Measurements from ENCODE around the gene MSL2.
"Not testable (repeated sequence)": the region's sequence is repeated elsewhere in the genome, so short reads cannot be mapped to it uniquely, and the experiment has no call there.

Gene MSL2

DNA sequence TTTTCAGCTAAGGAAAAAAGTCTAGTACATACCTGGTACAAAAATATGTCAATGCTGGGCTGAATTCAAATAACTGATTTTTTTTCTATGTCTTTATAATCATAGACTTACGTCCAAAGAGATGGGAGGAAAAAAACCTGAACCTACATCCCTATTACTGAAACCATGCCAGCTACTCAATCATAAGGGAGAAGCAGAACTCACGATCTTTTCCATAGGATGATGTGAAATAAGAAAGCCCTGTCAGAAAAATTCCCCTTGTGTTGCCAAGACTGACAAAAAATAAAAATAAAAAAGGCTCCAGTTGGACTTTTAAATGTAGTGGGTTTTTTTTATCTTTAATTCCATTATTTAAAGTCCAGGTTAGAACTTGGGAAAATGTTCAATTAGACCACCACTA is 3.3 kb downstream of the MSL2 start:
- no peak for DNase-seq (ENCODE audit: low spot score)

- DNase-seq (ENCODE audit: low spot score) = not testable (repeated sequence)
Observed at GRCh38 chr3:136192195-136192594, 3.9 kb downstream of the MSL2 start.

- DNase-seq (ENCODE audit: low spot score) = no peak
Observed at GRCh38 chr3:136189859-136190617, 6.1 kb downstream of the MSL2 start.

GRCh38 chr3:136189043-136189442 is 7.1 kb downstream of the MSL2 start:
- DNase-seq (ENCODE audit: low spot score) = no peak

- DNase-seq (ENCODE audit: low spot score) = no peak
Observed at GRCh38 chr3:136187868-136188267, 8.3 kb downstream of the MSL2 start.

GRCh38 chr3:136186846-136187245 is 9.3 kb downstream of the MSL2 start:
- DNase-seq (ENCODE audit: low spot score) = no peak

- DNase-seq (ENCODE audit: low spot score) = no peak
Observed at GRCh38 chr3:136186344-136186743, 9.8 kb downstream of the MSL2 start.

DNA sequence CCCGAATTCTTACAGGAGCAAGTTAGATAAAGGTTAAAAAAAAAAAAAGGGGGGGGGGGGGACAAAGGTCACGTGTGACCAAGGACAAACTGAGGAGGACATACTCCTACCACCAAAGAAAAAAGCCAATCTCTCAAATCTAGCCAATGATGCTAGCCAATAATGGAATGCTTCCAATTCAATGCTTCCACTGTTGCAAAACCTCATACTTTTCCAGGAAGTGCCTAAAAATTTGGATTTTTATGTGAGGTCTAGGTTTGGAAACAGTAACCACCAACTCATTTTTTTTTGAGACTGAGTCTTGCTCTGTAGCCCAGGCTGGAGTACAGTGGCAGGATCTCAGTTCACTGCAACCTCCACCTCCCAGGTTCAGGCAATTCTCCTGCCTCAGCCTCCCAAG is 11.4 kb downstream of the MSL2 start:
- DNase-seq (ENCODE audit: low spot score) = no peak

GRCh38 chr3:136181741-136182140 is 14.4 kb downstream of the MSL2 start:
- DNase-seq (ENCODE audit: low spot score) = no peak

DNA sequence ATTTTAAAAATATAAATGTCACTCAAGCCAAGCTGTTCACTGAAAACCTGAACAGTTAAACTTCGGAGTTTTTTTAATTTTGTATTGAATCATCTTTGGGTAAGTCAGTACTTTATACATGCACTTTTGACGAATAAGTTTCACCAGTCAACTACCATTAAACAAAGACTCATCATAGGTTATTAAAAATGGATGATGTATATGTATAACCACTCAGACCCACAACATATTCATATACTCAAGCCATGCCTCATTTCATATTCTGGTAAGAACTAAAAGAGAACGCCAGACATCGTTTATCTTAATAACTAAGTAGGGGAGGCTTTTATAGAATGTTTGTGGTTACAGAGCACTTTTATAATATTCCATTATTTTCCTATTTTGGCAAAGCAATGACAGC is 18.3 kb downstream of the MSL2 start:
- DNase-seq (ENCODE audit: low spot score) = no peak

DNA sequence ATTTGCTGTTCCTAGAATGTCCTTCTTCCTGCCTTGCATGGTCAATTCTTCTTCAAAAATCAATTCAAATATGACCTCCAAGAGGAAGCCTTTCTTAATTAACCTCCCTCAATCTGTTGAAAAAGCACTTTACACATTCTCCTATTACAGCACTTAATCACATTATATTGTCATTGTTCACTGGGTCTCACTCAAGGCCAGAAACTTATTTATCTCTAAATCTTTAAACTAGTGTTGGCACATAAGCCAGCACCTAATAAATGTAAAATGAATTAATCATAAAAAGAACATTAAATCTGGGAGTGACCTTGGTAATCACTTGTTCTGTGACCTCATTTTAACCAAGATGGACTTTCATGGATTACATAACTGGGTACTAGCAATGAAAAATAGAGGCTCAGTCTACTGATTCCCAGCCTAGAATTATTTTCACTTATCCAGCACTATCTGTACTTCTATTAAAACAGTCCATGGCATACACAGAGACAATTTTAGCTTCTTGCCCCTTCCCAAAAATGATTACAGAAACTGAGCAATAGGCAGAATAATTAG is 22.1 kb downstream of the MSL2 start:
- no peak for DNase-seq (ENCODE audit: low spot score)

GRCh38 chr3:136171097-136171542 is 25.0 kb downstream of the MSL2 start:
- no peak for DNase-seq (ENCODE audit: low spot score)

DNA sequence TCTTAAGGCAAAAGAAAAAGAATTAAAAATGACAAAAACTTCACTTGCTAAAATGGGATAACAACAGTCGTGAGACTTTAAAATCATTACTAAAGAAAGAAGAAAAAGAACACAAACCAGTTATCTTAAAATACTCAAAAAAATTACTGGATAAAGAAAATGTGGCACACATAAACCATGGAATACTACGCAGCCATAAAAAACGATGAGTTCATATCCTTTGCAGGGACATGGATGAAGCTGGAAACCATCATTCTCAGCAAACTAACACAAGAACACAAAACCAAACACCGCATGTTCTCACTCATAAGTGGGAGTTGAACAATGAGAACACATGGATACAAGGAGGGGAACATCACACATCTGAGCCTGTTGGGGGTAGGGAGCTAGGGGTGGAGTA is 27.9 kb downstream of the MSL2 start:
- not testable (repeated sequence) for DNase-seq (ENCODE audit: low spot score)

DNA sequence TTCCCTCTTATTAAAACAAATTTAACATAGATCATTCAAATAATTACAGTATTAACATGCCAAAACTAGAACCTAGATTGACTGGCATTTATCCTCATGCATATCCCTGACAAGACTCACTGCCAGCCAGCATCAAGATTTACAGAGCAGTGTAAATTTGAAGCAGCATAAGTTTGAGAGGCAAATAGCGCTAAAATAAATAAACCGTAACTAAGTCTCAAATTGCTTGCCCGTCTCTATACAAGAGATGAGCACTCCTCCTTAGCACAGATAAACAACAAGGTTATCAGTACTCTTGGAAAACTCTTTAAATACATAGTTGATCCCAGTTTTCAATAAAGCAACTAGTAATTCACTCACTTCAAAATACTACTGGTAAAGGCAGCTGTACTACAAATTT is 29.6 kb downstream of the MSL2 start:
- DNase-seq (ENCODE audit: low spot score) = no peak

DNA sequence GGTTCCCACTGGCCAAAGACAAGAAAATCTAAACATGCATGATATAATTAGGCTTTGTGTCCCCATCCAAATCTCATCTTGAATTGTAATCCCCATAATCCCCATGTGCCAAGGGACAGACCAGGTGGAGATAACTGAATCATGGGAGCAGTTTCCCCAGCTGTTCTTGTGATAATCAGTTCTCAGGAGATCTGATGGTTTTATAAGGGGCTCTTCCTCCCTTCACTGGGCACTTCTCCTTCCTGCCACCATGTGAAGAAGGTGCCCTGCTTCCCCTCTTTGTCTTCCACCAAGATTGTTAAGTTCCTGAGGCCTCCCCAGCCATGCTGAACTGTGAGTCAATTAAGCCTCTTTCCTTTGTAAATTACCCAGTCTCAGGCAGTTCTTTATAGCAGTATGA is 32.5 kb downstream of the MSL2 start:
- DNase-seq (ENCODE audit: low spot score) = not testable (repeated sequence)

DNA sequence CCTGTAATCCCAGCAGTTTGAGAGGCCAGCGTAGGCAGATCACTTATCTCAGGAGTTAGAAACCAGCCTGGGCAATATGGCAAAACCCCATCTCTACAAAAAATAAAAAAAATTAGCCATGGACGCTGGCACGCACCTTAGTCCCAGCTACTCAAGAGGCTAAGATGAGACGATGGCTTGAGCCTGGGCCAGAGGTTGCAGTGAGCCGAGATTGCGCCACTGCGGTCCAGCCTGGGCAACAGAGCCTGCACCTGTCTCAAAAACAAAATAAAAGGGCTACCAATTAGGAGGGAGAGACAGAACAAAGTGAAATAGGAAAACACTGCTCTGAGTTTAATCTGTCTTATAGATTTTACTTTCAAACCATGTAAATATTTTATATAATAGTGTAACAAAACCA is 33.8 kb downstream of the MSL2 start:
- DNase-seq (ENCODE audit: low spot score) = no peak

GRCh38 chr3:136161516-136161915 is 34.6 kb downstream of the MSL2 start:
- DNase-seq (ENCODE audit: low spot score) = no peak

DNA sequence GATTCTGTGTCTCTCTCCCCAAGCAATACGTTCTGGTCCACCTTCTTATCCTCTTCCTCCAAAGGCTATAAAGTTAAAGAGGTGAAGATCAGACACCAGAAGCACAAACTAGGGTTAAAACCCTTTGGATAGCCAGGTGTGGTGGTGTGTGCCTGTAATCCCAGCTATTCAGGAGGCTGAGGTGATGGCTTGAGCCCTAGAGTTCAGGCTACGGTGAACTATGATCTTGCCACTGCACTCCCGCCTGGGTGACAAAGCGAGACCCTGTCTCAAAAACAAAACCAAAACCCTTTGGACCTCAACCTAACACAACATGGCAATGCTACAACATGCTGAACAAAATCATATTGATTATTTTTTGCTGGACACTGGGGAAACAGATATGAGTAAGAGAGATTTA is 43.2 kb downstream of the MSL2 start:
- DNase-seq (ENCODE audit: low spot score) = no peak

DNA sequence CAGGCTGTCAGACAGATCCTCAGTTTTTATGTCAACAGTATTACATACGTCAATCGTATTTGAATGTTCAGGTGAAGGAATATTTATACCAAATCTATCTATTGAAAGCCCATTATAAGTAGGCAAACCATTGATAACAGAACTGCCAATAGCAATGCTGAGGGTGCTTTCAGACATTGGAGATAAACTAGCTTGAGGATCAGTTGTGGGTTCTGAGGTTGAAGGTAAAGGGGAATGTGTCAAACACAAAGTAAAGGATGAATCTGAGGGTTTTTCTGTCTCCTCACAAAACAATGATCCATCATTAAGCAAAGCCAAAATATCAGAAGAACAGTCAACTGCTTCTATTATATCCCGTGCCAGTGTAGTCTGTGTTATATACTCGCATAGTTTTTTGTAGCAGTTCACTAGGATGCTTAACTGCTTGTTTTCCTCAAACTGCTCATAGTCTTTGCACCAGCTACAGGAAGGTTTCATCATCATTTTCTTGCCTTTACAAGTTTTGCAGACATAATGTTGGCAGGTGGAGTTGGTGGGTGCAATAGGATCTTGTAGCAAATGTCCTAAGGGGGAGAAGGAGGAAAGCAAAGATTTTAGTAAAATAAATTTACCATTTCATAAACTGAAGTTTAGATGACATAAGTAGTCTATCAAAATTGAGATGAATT is 43.8 kb downstream of the MSL2 start:
- no peak for DNase-seq (ENCODE audit: low spot score)

DNA sequence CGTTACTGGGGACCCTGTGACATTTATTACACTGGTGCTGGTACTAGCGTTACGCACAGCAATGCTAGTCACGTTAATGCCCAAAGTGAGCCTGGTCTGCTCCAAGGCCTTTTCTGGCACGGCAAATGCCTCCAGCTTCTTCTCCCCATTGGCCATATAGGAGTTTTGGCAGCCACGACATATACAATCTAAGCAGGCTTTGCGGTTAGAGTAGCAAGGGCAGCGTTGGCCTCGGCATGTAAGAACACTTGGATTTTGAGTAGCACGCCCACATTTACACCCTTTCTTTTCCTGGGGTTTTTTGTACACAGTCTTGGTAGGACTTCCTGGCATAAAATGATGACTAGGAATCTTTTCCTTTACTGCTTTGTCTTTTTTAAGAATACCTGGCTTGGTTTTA is 44.9 kb downstream of the MSL2 start:
- DNase-seq (ENCODE audit: low spot score) = no peak

DNA sequence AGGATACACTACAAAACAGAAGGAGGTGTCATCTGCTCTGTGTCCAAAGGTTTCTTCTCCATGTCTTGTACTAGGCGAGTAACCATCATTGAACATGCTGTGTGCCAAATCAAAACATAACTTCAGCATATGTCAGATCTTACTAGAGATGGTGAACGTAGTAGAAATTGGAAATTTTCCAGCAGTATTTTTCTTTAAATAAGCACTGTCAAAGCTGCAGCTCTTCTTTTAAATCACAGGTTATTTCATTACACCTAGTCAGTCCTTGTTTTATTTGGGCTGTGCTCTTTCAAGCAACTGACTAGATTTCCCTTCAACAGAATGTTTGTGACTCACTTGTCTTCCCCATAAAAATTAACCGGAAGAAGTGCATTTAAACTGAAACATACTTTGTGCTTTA is 46.5 kb downstream of the MSL2 start:
- DNase-seq (ENCODE audit: low spot score) = no peak

DNA sequence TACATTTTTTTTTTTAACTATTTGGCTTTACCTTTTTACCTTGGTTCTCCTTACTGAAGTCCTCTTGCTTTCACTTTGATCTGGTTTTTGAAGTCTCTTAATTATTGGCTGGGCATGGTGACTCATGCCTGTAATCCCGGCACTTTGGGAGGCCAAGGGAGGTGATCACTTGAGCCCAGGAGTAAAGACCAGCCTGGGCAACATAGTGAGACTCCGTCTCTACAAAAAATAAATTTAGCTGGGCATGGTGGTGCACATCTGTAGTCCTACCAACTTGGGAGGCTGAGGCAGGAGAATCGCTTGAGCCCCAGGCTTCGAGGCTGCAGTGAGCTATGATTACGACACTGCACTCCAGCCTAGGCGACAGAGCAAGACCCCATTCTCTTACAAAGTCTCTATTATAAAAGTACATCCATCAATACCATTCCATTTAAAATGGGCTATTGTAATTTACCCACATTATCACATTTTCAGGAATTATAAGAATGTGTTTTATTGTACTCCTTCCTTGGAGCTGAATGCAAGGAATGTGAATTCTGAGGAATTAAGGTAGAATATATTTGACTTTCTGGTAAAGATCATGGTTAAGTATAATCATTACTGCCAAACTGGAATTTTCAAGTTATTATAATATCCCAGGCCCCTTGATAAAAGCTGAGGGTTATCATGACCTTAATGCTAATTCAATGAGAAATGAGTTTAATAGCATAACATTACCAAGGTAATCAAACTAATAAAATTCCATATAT is 49.0 kb downstream of the MSL2 start:
- no peak for DNase-seq (ENCODE audit: low spot score)

- not testable (repeated sequence) for DNase-seq (ENCODE audit: low spot score)
Observed at GRCh38 chr3:136144397-136144796, 51.7 kb downstream of the MSL2 start.

All from HuH-7 (cell line).